HG03196 (cell line): ENCODE results near the gene CPEB3.
"Not testable (repeated sequence)": the region's sequence is repeated elsewhere in the genome, so short reads cannot be mapped to it uniquely, and the experiment has no call there.

Experiments used
- ATAC-seq: cut with Tn5 transposase; IDR thresholded peaks from one replicate; pipeline ENCODE4 v1.9.1; 2021; ENCODE audit not compliant: unreplicated experiment

CPEB3 gene

DNA sequence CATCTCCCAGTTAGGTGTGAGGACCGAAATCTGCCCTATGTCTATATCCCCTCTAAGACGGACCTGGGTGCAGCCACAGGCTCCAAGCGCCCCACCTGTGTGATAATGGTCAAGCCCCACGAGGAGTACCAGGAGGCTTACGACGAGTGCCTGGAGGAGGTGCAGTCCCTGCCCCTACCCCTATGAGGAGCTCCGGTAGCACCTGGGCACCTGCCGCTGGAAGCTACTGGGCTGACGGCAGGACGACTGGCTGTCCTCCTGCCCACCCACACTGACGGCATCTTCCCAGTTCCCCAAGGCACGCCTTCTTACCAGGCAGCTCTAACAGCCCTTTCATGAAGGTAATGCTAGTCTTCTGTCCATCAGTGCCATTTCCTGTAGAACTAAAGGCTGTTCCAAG lies 74.3 kb downstream of the CPEB3 start:
- ATAC-seq: not testable (repeated sequence)

DNA sequence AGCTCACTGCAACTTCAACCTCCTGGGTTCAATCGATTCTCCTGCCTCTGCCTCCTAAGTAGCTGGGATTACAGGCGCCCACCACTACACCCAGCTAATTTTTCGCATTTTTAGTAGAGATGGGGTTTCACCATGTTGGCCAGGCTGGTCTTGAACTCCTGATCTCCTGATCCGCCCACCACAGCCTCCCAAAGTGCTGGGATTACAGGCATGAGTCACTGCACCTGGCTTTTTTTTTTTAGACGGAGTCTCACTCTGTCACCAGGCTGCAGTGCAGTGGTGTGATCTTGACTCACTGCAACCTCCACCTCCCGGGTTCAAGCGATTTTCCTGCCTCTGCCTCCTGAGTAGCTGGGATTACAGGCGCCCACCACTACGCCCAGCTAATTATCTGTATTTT lies 75.7 kb downstream of the CPEB3 start:
- ATAC-seq: not testable (repeated sequence)

DNA sequence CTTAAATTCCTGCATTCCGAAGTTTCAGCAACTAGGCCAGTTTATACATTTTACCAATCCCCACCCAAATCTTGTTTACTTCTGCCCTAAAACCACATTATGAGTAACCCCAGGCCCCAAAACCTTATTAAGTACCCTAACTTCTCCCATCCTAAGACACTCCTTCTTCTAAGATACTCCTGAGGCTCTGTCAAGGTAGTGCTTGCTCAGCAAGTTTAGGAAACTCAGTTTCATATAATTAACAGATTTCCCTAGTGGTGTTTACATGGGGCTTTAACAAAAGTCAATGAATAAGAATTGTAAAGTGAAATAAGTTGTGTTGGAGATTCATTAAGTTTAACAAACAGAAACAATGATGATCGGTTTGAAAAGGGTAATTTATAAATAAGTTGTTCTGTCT lies 77.8 kb downstream of the CPEB3 start:
- ATAC-seq: no peak

DNA sequence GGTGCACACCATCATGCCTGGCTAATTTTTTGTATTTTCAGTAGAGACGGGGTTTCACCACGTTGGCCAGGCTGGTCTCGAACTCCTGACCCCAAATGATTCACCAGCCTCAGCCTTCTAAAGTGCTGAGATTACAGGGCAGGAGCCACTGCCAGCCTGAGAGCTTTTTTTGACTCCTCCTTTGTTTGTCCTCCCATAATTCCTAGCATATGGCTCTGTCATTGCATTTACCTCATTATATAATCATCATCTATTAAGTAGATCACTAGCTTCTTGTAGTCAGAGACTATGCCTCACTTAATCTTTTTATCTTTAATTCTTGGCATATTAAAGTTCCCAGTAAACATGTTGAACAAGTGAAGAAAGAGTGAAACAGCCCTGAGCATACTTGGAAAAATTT lies 82.1 kb downstream of the CPEB3 start:
- ATAC-seq: no peak

DNA sequence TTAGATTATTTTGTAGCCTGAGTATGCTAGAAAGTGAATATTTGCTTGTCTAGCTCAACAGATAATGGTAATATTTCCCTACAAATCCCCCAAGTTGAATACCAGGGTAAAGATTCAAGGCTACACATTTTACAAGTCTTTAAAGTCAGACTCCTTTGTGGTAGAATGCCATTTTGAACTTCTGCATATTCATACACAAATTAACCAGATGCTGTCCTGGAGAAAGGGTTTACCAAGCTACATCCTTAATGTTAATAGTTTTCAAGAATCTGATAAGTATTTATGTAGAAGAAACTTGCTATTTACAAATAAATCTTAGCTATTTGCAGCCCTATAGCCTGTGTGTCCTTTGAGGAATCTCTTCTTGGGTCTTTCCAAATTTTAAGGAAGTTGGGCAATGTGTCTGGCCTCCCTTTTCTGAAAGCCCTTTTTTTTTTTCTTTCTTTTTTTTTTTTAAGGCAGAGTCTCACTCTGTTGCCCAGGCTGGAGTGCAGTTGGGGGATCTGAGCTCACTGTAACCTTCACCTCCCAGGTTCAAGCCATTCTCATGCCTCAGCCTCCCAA lies 82.6 kb downstream of the CPEB3 start:
- ATAC-seq: no peak

DNA sequence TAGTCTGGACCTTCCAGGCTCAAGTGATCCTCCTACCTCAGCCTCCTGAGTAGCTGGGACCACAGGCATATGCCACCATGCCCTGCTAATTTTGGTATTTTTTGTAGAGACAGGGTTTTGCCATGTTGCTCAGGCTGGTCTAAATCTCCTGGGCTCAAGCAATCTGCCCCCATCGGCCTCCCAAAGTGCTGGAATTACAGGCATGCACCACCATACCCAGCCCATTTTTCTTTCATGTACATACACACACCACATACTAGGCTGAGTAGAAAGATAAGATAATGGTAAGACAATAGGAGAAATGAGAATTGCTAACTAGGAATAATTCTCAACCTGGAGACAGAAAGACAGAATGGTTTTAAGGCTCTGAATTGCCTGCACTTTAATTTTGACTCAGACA lies 83.8 kb downstream of the CPEB3 start:
- no peak for ATAC-seq

DNA sequence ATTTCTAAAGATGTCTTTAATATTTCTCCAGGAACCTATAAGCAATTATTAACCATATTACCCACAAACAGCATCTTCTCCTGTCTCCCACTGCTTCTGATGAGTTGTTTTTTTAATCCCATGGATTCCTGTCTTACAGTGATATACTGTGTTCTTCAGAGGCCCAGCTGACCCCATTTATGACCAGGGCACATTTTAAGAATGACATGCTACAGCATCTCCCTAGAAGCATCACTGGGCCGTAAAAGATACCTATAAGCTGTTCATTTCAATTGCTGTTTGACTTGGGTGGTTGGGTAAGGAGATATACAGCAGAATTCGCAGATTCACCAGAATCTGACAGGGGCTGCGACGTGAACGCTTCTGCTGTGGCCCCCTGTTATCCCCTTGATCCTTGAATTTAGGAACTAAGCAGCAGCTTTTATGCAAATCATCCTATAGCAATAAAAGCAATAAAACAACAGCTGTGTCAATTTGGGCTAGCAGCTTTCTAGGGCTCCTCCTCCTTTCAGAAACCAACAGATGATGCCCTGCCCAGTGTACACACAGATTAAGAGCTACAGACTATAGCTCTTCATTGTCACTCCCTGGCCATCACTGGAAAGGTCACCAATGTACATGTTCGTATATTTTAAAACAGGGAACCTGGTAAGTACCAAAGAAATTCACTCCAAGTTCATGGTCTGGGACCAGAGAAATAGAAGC lies 86.8 kb downstream of the CPEB3 start:
- ATAC-seq: no peak

DNA sequence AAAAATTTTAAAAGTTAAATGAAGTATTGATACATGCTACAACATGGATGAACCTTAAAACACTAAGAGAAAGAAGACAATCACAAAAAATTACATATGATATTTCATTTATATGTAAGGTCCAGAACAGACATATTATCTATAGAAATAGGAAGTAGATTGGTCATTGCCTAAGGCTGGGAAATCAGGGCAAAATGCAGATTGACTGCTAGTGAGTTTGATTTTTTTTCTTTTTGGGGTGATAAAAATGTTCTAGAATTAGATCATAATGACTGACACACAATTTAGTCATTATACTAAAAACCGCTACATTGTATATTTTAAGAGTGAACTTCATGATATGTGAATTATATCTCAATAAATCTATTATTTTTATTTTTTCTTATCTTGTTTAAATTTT lies 88.3 kb downstream of the CPEB3 start:
- no peak for ATAC-seq

DNA sequence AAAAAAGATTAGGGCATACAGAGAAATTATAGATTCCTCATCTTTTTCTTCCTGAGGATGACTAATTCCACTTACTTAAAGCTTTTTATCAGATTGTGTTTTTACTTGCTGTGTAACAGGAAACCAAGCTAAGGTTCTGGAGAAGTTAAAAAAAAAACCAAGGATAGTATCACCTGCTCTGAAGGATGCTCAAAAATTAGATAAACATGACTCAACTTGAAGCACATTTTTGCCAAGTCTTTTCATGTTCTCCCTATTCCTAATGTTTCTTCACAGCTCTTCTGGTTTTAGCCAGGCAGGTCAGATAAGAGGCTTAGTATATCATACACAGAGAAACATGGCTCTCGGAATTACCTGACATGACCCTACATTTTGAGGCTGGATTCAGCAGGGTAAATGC lies 90.3 kb downstream of the CPEB3 start:
- no peak for ATAC-seq

DNA sequence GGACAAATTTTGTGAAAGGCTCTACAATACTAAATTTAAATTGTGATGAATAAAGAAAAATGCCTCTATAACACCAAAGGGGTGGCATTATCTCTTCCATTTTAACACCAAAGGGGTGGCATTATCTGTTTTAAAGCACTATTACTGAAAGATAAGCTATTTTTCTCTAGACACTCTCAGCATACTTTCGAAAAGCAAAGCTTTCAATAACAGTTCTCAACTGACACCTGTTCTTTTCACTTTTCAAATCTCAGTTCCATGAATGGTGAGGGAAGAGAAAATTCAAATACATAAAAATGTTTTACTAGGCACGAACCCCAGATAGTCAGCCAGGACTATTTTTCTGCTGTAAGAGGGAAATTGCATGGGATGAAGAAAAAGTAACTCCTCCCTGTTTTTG lies 103.8 kb downstream of the CPEB3 start:
- no peak for ATAC-seq

DNA sequence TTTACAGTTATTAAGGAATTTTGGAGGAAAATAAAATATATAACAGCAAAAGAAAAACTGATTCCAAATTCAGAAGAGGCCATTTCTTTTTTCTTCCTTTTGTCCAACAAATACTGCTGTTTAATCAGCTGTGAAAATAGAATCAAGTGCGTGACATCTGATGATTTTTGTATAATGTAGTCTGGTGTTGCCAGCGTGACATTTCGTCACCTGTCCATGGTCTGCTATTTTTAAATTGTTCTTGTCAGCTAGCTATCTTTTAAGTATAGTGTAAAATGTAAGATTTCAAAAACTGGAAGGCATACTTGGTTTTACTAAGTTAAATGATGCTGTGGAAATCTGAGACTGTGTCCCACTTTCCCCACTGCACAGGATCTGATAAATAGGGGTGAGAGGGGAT lies 105.9 kb downstream of the CPEB3 start:
- ATAC-seq: no peak

DNA sequence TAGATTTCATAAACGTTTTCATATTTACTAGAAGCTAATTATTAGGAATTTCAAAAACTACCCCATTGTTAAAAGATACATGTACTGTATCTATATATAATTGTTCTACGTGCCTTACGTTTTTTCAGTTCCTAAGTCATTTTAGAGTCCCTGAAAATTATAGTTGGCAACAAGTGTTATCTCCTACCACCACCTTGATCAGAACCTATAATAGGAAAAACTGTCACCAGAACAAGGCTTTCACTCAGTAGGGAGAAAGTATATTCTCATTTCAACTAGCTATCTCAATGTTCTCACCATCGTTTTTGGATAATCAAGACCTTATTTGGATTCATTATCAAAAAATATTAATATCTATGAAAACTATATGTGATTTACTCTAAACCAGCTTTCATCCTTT lies 107.7 kb downstream of the CPEB3 start:
- no peak for ATAC-seq

DNA sequence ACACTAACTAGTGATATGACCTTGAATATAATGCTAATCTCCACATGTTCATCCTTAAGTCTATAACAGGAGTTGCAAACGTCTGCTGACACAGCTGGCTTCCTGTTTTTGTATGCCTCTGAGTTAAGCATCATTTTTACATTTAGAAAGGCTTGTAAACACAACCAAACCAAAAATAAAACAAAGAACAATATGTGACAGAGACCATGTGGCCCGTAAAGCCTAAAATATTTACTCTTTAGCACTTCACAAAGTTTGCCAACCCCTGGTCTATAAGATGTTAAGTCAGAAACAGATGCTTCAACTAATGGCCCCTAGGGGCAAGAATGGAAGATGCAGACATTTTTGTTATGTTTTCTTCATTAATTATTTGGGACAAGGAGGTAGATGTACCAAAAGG lies 109.3 kb downstream of the CPEB3 start:
- no peak for ATAC-seq

DNA sequence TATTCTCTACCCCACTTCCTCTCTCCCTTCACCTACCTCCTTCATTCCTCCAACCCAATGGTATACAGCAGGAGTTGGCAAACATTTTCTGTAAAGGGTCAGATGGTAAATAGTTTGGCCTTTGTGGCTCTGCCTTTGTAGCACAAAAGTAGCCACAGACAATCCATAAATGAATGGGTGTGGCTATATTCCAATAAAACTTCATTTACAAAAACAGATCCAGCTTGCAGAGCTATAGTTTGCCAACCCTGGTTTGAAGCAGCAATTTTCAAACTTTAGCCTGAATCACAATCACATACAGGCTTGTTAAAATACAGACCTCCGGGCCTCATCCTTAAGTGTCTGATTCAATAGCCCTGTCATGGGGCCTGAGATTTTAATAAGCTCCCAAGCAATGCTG lies 110.5 kb downstream of the CPEB3 start:
- ATAC-seq: no peak

DNA sequence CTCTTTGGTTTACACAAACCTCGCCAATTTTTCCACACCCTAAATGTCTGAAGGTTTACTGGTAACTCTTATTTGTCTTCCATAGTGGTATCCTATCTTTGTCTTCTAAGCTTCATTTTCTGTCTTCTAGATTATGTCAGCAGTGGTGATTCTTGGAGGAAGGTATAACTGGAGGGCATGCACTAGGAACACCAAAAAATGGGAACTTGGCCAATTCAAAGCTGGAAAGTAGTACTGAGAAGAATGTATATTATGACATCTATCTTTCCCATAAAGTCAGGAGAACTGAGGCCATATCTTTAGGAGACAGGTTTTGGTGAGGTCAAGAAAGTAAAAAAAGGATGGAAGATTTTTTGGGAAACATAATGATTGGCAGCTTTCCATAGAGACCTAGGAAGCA lies 113.3 kb downstream of the CPEB3 start:
- no peak for ATAC-seq

DNA sequence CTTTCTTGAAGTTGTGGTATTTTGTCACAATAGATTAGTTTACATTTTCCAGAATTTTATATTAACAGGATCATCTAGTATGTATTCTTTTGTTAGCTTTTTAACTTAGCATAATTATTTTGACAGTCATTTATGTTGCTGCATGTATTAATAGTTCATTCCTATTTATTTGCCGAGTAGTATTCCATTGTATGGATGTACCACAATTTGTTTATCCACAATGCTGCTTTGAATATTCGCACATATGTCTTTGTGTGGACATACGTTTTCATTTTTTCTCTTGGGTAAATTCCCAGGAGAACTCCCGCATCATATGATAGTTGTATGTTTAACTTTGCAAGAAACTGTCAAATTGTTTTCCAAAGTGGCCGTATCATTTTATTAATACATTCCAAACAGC lies 115.7 kb downstream of the CPEB3 start:
- no peak for ATAC-seq

DNA sequence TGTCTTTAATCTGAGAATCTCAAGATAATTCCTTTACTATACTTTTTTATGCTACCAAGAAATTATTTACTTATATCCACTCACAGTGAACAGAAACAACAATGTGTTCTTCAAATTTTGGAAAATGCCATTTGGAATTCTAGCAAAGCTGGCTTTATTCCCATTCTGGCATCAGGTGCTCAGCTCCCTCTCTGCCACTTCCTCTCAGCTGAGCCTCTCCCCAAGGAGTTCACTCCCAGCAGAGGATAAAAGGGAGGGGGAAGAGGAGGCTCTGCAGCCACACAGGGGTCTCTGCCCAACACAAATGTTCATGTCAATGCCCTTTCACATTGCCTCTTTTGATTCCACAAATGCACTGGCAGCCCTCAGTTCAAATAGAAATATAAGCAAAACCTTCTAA lies 116.9 kb downstream of the CPEB3 start:
- ATAC-seq: no peak

DNA sequence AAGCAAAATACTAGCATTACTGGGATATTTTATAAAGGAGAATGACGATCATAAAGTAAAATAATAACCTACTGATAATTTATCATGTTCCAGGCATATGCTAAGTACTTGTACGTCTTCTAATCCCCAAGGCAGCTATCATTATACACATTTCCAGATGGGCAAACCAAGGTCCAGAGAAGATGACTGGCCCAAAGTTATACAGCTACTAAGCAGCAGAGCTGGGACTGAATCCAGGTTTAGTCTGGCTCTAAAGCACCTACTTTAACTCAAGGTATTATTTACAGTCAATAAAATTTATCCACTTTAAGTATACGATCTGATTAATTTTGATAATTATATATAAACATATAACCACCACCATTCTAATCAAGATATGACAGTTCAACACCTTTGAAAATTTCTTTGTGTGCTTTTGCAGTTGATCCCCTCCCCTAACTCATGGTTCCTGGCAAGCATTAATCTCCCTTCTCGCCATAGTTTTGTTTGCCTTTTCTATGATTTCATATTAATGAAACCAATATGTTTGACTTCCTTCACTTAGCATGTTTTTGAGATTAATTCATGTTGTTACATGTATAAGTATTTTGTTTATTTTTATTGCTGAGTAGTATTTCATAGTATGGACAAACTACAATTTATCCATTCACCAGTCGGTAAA lies 126.7 kb downstream of the CPEB3 start:
- ATAC-seq: no peak

DNA sequence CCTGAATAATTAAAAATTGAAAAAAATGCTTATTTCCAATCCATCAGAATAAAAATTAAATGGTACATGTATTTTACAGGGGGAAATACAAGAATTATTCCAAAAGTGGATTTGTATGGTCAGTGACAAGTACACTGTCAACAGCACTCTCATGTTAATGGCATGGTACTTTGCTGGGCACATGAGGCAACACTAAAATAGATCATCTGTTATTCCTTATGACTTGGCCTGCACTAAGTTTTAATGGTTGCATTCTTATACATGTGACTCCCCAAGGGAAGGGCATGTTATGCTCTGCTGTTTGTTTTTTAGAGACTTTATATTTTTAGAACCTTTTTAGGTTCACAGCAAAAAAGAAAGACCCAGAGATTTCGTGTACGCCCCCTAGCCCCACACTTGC lies 128.3 kb downstream of the CPEB3 start:
- no peak for ATAC-seq

DNA sequence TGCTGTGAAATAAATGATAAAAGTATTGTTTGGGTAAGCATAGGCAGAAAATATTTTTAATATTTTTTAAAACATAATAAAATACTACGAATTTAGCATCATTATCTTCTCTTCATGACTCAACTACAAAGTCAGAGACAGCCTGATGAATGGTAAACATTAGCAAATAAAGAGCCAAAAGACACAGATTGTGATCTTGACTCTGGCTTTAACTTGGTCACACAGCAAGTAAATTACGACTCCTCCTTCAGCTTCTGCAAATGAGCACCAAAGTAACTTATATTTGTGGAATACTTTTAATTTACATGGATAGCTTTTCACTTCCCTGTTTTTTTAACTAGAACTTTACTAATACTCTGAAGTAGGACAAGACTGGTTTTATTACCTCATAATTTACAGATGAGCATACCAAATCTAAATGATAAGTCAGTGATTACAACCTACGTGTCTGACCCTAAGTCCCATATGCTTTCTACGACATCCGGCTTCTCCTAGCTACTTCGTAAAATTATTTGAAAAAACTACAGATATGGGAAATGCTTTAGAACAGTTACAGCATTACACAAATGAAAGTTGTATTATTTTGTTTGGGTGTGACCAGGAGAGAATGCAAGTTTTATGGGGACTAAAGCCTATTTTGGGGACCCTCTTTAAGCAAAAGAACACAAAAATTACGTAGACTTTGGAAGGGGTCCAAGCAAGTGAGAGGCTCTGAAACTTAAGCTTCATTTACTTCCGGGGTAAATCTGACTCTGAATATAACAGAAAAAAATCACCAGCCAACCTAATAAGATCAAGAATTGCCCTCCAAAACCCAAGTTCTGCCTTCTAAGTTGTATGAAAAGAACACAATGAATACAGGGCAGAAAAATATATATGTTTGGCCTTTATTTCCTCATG lies 133.8 kb downstream of the CPEB3 start:
- no peak for ATAC-seq

DNA sequence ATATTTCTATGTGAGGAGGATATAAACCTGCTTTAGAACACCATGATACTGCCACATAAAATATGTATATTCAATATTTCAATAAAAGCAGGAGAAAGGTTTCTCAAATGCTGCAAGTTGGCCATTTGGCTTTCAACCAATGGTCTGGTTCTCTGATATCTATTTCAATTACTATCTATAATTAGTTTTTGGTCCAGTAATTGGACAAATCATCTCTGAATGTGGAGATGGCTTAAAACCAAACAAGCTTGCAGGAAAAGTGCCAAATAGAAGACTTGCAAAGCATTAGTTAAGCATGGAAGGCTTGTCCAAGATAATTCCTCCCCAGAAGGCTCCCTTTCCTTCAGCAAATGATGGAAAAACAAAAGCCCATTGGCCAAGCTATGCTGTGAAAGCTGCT lies 140.1 kb downstream of the CPEB3 start:
- no peak for ATAC-seq

DNA sequence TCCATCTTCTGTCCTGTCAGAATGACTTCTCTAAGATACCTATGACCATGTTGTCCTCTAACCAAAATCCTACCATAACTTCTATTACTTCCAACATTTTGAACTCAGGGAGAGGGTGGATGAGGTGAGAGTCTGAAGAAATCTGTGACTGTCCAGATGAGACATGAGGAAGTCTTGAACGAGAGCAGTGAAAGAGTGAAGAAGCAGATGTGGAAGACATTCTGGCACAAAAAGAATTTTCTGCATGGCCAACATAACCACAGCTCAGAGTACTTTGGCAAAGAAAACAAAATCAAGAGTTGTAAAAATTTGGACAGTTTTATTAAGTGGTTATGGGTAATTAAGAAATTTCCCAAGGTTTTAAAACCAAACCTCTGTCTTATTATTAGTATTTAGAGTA lies 141.6 kb downstream of the CPEB3 start:
- ATAC-seq: no peak
